Spleen (tissue), 11 donors: Measurements from ENCODE around the gene C19orf44. TPM values are rescaled to one million over a fixed set of nuclear protein-coding genes. Genes with fewer than 3 reads are reported as not detected.
A peak's percentile ranks its signal among the peaks of the same experiment; 100 is the strongest.

Experiments used
- DNase-seq: peaks from one replicate; pipeline ENCODE4 v3.0.0-alpha.2; 2020
- H3K27ac ChIP-seq, 8 donors: fragments of 200-600 bp; sonication (generic) in 7 of 8; 1 replicate in 4 of 8; 2 replicates in 4 of 8; pipeline versions ENCODE4 v1.5.0 to v1.8.0; 2016 to 2021; ENCODE audit warnings: inconsistent platforms in 4 of 8, mild to moderate bottlenecking in 4 of 8, moderate library complexity in 1 of 8
- H3K27me3 ChIP-seq, 7 donors: fragments of 200-600 bp; sonication (generic) in 6 of 7; replicated peaks in 1 of 7; 1 replicate in 4 of 7; 2 replicates in 3 of 7; pipeline versions ENCODE4 v1.5.0 to v1.8.0; 2016 to 2021; ENCODE audit warnings: inconsistent platforms in 3 of 7, mild to moderate bottlenecking in 1 of 7
- H3K36me3 ChIP-seq, 6 donors: fragments of 200-600 bp; sonication (generic) in 5 of 6; 1 replicate in 4 of 6; 2 replicates in 2 of 6; pipeline versions ENCODE4 v1.5.0 to v1.8.0; 2016 to 2021; ENCODE audit warnings: inconsistent platforms in 2 of 6
- H3K4me1 ChIP-seq, 6 donors: fragments of 200-600 bp; sonication (generic) in 5 of 6; 1 replicate in 3 of 6; 2 replicates in 3 of 6; pipeline versions ENCODE4 v1.5.0 to v1.8.0; 2016 to 2021; ENCODE audit warnings: inconsistent platforms in 3 of 6
- H3K4me3 ChIP-seq, 8 donors: fragments of 200-600 bp; sonication (generic) in 7 of 8; 1 replicate in 4 of 8; 2 replicates in 4 of 8; pipeline versions ENCODE4 v1.5.0 to v1.8.0; 2016 to 2021; ENCODE audit warnings: inconsistent platforms in 4 of 8, mild to moderate bottlenecking in 4 of 8, moderate library complexity in 2 of 8
- H3K9me3 ChIP-seq, 8 donors: fragments of 200-600 bp; sonication (generic) in 7 of 8; 1 replicate in 4 of 8; 2 replicates in 4 of 8; pipeline versions ENCODE4 v1.5.0 to v1.8.0; 2016 to 2021; ENCODE audit warnings: inconsistent platforms in 4 of 8
- POLR2A ChIP-seq, 3 donors: fragments of 450-650 bp; IDR thresholded peaks; one replicate each; pipeline ENCODE4 v1.5.1; 2017; ENCODE audit warnings: antibody characterized with exemption in 3 of 3, mild to moderate bottlenecking in 1 of 3
- POLR2AphosphoS5 ChIP-seq, 3 donors: sonication (generic); formaldehyde crosslinking; IDR thresholded peaks; one replicate each; pipeline ENCODE4 v1.5.1; 2017; ENCODE audit warnings: antibody characterized with exemption in 3 of 3
- WGBS, 5 donors: extraction: QIAGEN DNeasy Blood & Tissue Kit in 3 of 5; methylation state at CpG; one replicate each; pipeline versions ENCODE4 v1.1.5 to v1.1.7; 2013 to 2018; 5-methylcytosine and 5-hydroxymethylcytosine counted together
- intact Hi-C: fragments of 100-400 bp; cut with DNase I; formaldehyde crosslinking; loops from one replicate; pipeline ENCODE4 v1.15.0; 2023; ENCODE audit warnings: low total_unique reads
- polyA plus RNA-seq, 3 donors: library from polyadenylated mRNA; stranded (reverse); fragments of 200-250 nt; gene quantifications; one replicate each; pipeline ENCODE4 v1.2.1, GENCODE V29; 2013
- total RNA-seq, 7 donors: library from RNA; depleted of rRNA in 3 of 7; stranded (reverse); fragments of >200 nt in 3 of 7; fragmentation: NEBNext Ultra II Directional in 4 of 7; extraction: Animal tissue kit (Norgen Biotek cat#: 25700) in 4 of 7; gene quantifications; one replicate each; pipeline versions ENCODE4 v1.1.0 to v1.2.1, GENCODE V29; 2016 to 2021
- TF ChIP-seq, protein P1 (sequence below), 11 experiments: fragments of 200-600 bp in 7 of 11; fragments of 450-650 bp in 4 of 11; sonication (generic) in 4 of 11; IDR thresholded peaks in 8 of 11; conservative IDR thresholded peaks in 3 of 11; 1 replicate in 7 of 11; 2 replicates in 4 of 11; pipeline versions ENCODE4 v1.4.0 to v1.8.0; 2016 to 2021; ENCODE audit warnings: antibody characterized with exemption in 11 of 11, inconsistent platforms in 4 of 11, mild to moderate bottlenecking in 1 of 11
- donor health status: healthy with polysubstance abuse.
- donor health status: DM: no; HTN: no; CAD: no; lungs with moderate emphysema.
- donor health status: DM: no; HTN: no; CAD: no.
- donor health status: Bipolar disorder and iron deficiency.
- donor health status: healthy.
- donor health status: DM: no; HTN: no; CAD: no.
- donor health status: DM: yes; HTN: yes; CAD: no.

C19orf44 gene
- total and polyA plus RNA-seq, 10 donors, result 2.3 to 7.5 (median 4.4) TPM

DNA sequence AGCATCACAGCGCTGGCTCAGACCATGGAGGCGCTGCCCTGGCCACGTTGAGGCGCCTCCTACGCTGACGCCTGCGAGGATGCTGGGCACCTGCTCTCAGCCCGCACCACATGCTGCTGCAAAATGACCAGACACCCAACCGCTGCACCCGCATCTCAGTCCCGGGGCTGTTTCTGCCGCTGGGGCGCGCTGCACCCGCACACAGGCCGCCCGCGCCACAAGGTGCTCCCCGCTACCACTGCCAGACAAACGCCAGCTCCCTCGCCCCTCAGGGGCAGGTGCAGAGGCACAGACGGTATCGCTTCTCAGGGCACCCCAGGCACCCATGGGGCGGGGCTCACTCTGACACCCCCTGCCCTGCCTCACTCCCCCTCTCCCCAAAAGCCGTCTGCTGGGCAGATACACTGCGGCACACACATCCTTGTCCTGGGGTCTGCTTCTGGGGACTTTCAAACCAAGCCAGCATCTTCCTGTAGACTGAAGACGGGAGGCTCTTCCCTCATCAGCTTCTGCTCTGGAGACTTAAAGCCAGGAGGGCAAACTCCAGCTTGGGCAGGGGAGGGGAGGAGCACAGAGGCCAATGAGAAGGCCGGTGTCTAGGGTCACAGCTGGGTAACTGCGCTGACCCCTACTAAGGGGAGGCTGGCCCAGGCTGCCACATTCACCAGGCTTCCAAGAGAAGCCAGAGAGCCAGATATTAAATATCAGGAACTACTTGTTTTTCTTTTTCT is 29.7 kb downstream of the C19orf44 start:
- Histone ChIP-seq H3K27me3 (no peaks in the 10 kb centered on the region), H3K9me3 (no peaks in the 10 kb centered on the region), H3K4me3 (no peak overlapping the region)

DNA sequence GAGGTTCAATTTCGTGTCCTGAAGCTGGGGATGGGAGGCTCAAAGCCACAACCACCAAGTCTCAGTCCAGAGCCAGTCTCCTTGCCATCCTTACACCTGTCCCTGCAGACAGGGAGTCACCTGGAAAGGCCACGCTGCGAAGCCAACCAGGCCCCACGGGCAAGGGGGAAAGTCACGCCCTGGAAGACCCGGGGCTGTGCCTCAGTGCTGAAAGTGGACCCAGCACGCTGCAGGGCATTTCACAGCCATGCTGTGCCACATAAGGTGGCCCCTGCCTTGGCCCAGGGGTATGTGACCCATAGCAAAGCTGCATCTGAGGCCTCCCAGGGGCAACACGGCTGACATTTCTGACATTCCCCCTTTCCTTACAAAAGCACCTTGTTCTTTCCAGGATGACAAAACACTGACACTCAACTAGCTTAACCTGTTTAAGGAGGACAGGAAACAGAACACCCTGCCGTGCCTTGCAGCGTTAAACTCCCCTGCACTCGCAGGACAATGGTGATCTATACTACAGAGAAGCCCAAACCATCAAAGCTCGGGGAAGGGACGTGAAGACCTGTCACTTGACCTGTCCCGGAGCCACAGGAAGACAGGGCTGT is 31.2 kb downstream of the C19orf44 start:
- no peak overlapping the region for H3K4me3 ChIP-seq
- WGBS, 5 donors, result 72 to 97% (median 86%) methylated on average over 7 to 14 of the region's 14 CpGs
- intact Hi-C loops, result no loop called here
- DNase-seq, result no peak
- no peaks in the 10 kb centered on the region for H3K27me3 ChIP-seq
- H3K4me1 ChIP-seq, result no peaks in the 10 kb centered on the region
- H3K9me3 ChIP-seq, result no peaks in the 10 kb centered on the region
- TF ChIP-seq POLR2AphosphoS5 (IDR thresholded peaks at IDR 0.05), result peak in 1 of 3 donors; percentile 10
- TF ChIP-seq, protein P1, sequence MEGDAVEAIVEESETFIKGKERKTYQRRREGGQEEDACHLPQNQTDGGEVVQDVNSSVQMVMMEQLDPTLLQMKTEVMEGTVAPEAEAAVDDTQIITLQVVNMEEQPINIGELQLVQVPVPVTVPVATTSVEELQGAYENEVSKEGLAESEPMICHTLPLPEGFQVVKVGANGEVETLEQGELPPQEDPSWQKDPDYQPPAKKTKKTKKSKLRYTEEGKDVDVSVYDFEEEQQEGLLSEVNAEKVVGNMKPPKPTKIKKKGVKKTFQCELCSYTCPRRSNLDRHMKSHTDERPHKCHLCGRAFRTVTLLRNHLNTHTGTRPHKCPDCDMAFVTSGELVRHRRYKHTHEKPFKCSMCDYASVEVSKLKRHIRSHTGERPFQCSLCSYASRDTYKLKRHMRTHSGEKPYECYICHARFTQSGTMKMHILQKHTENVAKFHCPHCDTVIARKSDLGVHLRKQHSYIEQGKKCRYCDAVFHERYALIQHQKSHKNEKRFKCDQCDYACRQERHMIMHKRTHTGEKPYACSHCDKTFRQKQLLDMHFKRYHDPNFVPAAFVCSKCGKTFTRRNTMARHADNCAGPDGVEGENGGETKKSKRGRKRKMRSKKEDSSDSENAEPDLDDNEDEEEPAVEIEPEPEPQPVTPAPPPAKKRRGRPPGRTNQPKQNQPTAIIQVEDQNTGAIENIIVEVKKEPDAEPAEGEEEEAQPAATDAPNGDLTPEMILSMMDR (IDR thresholded peaks at IDR 0.05 in 8 of 11, conservative IDR thresholded peaks at IDR 0.05 in 3 of 11), result no peak
- H3K36me3 ChIP-seq, result peaks cover 22 to 100% (median 100%) of the 10 kb centered on the region in 6 donors
- H3K27ac ChIP-seq, result no peak overlapping the region

More for the DNA sequence above, 29.7 kb downstream of the C19orf44 start:
- H3K27ac ChIP-seq, result no peak overlapping the region
- TF ChIP-seq POLR2AphosphoS5 (IDR thresholded peaks at IDR 0.05), result peak in 1 of 3 donors; percentile 53
- TF ChIP-seq, protein P1 (IDR thresholded peaks at IDR 0.05 in 8 of 11, conservative IDR thresholded peaks at IDR 0.05 in 3 of 11), result no peak
- intact Hi-C loops, result no loop called here
- peaks cover 20 to 100% (median 100%) of the 10 kb centered on the region in 6 donors for H3K36me3 ChIP-seq
- DNase-seq, result no peak
- WGBS, 5 donors, result 95 to 98% (median 97%) methylated on average over 21 to 29 of the region's 29 CpGs
- H3K4me1 ChIP-seq, result no peaks in the 10 kb centered on the region

GRCh38 chr19:16527971-16528521 is 31.9 kb downstream of the C19orf44 start:
- DNase-seq, result no peak
- Histone ChIP-seq H3K4me1 (no peaks in the 10 kb centered on the region), H3K36me3 (peaks cover 19 to 100% (median 100%) of the 10 kb centered on the region in 6 donors), H3K27me3 (no peaks in the 10 kb centered on the region), H3K4me3 (no peak overlapping the region), H3K9me3 (no peaks in the 10 kb centered on the region), H3K27ac (no peak overlapping the region)
- intact Hi-C loops, result no loop called here
- TF ChIP-seq, protein P1 (IDR thresholded peaks at IDR 0.05 in 8 of 11, conservative IDR thresholded peaks at IDR 0.05 in 3 of 11), result peak in 6 of 11 experiments; percentile 11 to 53 (median 40)
- TF ChIP-seq POLR2A (IDR thresholded peaks at IDR 0.05) (no peak), POLR2AphosphoS5 (IDR thresholded peaks at IDR 0.05) (peak in 2 of 3 donors; percentile 14 to 44)
- WGBS, 5 donors, result 93 to 97% (median 95%) methylated on average over 5 to 12 of the region's 12 CpGs
